Sigmoid colon (tissue), 4 donors: ENCODE measurements around the gene TRIM59.

Experiments
- CTCF ChIP-seq, 4 experiments: fragments of 450-650 bp in 3 of 4; fragments of 200-600 bp in 1 of 4; IDR thresholded peaks; one replicate each; pipeline ENCODE4 v1.5.1; 2016 to 2019; ENCODE audit warnings: antibody characterized with exemption in 4 of 4, mild to moderate bottlenecking in 3 of 4, moderate library complexity in 2 of 4
- EP300 ChIP-seq, 4 donors: sonication (generic); formaldehyde crosslinking; IDR thresholded peaks; one replicate each; pipeline ENCODE4 v1.6.1; 2017; ENCODE audit warnings: antibody characterized with exemption in 4 of 4
- POLR2AphosphoS5 ChIP-seq, 4 donors: sonication (generic); formaldehyde crosslinking; IDR thresholded peaks; one replicate each; pipeline ENCODE4 v1.6.1; 2017; ENCODE audit warnings: antibody characterized with exemption in 4 of 4

- TF ChIP-seq CTCF (IDR thresholded peaks at IDR 0.05), result no peak
- no peak for TF ChIP-seq EP300 (IDR thresholded peaks at IDR 0.05)
- TF ChIP-seq POLR2AphosphoS5 (IDR thresholded peaks at IDR 0.05), result no peak
These were observed 24.8 kb upstream of the TRIM59 start for GRCh38 chr3:160474416-160474838.
